Measurements from ENCODE around the gene CENPF.

CENPF gene

GRCh38 chr1:214579183-214579582, 23.8 kb upstream of the CENPF start:
- no peak for TF ChIP-seq CTCF (IDR thresholded peaks at IDR 0.05)

GRCh38 chr1:214581785-214582184, 21.2 kb upstream of the CENPF start:
- no peak for TF ChIP-seq CTCF (IDR thresholded peaks at IDR 0.05)

GRCh38 chr1:214582289-214582891, 20.6 kb upstream of the CENPF start:
- no peak for TF ChIP-seq CTCF (IDR thresholded peaks at IDR 0.05)

- no peak for TF ChIP-seq CTCF (IDR thresholded peaks at IDR 0.05)
These were observed 19.9 kb upstream of the CENPF start for GRCh38 chr1:214583113-214583512.

GRCh38 chr1:214583824-214584554, 19.0 kb upstream of the CENPF start:
- no peak for TF ChIP-seq CTCF (IDR thresholded peaks at IDR 0.05)

GRCh38 chr1:214584805-214585766, 17.9 kb upstream of the CENPF start:
- peak; percentile 97 for TF ChIP-seq CTCF (IDR thresholded peaks at IDR 0.05)

- TF ChIP-seq CTCF (IDR thresholded peaks at IDR 0.05): no peak
These were observed 16.4 kb upstream of the CENPF start for GRCh38 chr1:214586621-214587020.
